ENCODE results near the gene TMPRSS6. TPM values are rescaled to one million over a fixed set of nuclear protein-coding genes. Genes with fewer than 3 reads are reported as not detected.

Gene TMPRSS6
- total and polyA plus RNA-seq, 4 donors, result 0.09 to 1.0 (median 0.69) TPM

DNA sequence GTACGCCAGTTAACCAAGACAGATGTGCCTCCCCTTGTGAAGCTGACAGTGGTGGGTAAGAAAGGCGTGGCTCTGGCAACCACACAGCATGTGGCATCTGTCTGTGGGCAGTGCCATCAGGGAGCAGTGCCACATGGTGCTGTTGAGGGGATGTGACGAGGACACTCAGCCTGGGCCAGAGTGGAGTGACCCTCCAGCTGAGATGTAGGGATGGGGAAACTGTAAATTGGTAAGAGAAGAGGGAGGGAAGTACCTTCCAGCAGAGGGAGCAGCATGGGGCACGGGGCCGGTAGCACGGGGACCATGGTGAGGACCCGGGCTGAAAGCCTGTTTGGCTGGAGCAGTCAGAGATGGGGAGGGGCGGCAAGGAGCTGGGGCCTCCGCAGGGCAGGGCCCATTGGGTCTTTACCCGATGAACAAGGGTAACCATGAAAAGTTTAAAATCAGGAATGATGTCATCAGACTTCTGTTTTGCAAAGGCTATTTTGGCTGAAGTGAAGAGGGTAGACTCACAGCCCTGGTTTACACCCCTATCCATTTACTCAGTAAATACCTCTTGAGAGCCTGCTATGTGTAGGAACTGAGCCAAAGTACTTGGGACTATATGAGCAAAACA is 10.4 kb downstream of the TMPRSS6 start:
- Histone ChIP-seq H3K36me3 (ENCODE audit: control insufficient read depth in 4 of 4, insufficient read depth in 4 of 4, low read length in 4 of 4) (no peaks in the 10 kb centered on the region), H3K4me1 (ENCODE audit: control insufficient read depth in 5 of 5, insufficient read depth in 5 of 5, low read length in 5 of 5) (peaks cover 0 to 8% (median 0%) of the 10 kb centered on the region in 5 donors), H3K27ac (ENCODE audit: low read depth in 1 of 2, low read length in 1 of 2) (peak overlapping the region in 1 of 2 donors; percentile 12), H3K27me3 (ENCODE audit: control insufficient read depth in 3 of 3, insufficient read depth in 3 of 3, low read length in 2 of 3) (peaks cover 0 to 5% (median 3%) of the 10 kb centered on the region in 3 donors), H3K4me3 (no peak overlapping the region), H3K9me3 (ENCODE audit: control insufficient read depth in 4 of 4, insufficient read depth in 3 of 4, low read length in 3 of 4) (no peaks in the 10 kb centered on the region), H3K9ac (ENCODE audit: insufficient read depth in 1 of 2, low read length in 2 of 2) (no peak overlapping the region)
- ATAC-seq (ENCODE audit: insufficient read depth, low FRiP score) (peak; percentile 31), DNase-seq (peak; percentile 37 to 68 (median 43))
- 48 to 49% methylated on average over 9 to 10 of the region's 10 CpGs for WGBS, 2 donors
- TF ChIP-seq, protein P1, sequence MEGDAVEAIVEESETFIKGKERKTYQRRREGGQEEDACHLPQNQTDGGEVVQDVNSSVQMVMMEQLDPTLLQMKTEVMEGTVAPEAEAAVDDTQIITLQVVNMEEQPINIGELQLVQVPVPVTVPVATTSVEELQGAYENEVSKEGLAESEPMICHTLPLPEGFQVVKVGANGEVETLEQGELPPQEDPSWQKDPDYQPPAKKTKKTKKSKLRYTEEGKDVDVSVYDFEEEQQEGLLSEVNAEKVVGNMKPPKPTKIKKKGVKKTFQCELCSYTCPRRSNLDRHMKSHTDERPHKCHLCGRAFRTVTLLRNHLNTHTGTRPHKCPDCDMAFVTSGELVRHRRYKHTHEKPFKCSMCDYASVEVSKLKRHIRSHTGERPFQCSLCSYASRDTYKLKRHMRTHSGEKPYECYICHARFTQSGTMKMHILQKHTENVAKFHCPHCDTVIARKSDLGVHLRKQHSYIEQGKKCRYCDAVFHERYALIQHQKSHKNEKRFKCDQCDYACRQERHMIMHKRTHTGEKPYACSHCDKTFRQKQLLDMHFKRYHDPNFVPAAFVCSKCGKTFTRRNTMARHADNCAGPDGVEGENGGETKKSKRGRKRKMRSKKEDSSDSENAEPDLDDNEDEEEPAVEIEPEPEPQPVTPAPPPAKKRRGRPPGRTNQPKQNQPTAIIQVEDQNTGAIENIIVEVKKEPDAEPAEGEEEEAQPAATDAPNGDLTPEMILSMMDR (IDR thresholded peaks at IDR 0.05; ENCODE audit: control extremely low read depth, extremely low read depth), result no peak

DNA sequence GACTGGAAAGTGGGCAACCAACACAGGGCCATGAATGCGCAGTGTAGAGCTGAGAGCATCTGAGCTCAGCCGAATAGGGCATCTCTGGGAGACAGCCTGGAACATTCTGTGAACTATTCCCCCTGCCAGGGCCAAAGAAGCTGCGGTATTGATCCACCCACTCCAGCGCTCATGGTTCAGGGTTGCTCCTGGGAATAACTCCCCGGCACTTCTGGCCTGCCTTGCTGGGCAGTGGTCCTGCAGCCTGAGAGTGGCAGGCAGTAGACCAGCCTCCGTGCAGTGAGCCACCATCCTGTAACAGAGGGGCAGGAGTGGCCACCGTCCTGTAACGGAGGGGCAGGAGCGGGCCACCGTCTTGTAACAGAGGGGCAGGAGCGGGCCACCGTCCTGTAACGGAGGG is 12.2 kb downstream of the TMPRSS6 start:
- 86 to 89% methylated on average over 12 to 13 of the region's 13 CpGs for WGBS, 2 donors
- DNase-seq (no peak), ATAC-seq (ENCODE audit: insufficient read depth, low FRiP score) (no peak)
- Histone ChIP-seq H3K9me3 (ENCODE audit: control insufficient read depth in 4 of 4, insufficient read depth in 3 of 4, low read length in 3 of 4) (no peaks in the 10 kb centered on the region), H3K4me3 (no peak overlapping the region), H3K36me3 (ENCODE audit: control insufficient read depth in 4 of 4, insufficient read depth in 4 of 4, low read length in 4 of 4) (no peaks in the 10 kb centered on the region), H3K9ac (ENCODE audit: insufficient read depth in 1 of 2, low read length in 2 of 2) (no peak overlapping the region), H3K4me1 (ENCODE audit: control insufficient read depth in 5 of 5, insufficient read depth in 5 of 5, low read length in 5 of 5) (peaks cover 0 to 8% (median 0%) of the 10 kb centered on the region in 5 donors), H3K27ac (ENCODE audit: low read depth in 1 of 2, low read length in 1 of 2) (no peak overlapping the region), H3K27me3 (ENCODE audit: control insufficient read depth in 3 of 3, insufficient read depth in 3 of 3, low read length in 2 of 3) (peaks cover 0 to 5% (median 3%) of the 10 kb centered on the region in 3 donors)
- TF ChIP-seq, protein P1 (IDR thresholded peaks at IDR 0.05; ENCODE audit: control extremely low read depth, extremely low read depth), result no peak

DNA sequence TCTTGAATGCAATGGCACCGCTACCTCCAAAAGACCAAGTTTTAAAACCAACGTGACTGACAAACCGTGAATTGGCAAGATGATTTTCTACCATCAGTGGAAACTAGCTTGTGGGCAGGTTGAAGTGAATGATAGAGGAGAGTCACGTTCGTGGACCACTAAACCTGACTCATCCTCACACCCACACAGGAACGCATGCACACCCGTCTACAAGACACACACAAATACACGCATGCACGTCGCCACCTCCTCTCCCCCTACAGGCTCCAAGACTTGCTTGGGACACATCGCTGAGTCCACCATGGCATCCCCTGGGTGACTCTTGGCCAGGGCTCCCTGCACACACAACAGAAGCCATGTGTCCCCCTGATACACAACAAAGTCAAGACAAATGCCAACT is 14.4 kb downstream of the TMPRSS6 start:
- H3K4me1 ChIP-seq (ENCODE audit: control insufficient read depth in 5 of 5, insufficient read depth in 5 of 5, low read length in 5 of 5), result peaks cover 0 to 7% (median 0%) of the 10 kb centered on the region in 5 donors
- H3K27ac ChIP-seq (ENCODE audit: low read depth in 1 of 2, low read length in 1 of 2), result no peak overlapping the region
- 82 to 91% methylated on average over 11 of the region's 11 CpGs for WGBS, 2 donors
- no peak overlapping the region for H3K9ac ChIP-seq (ENCODE audit: insufficient read depth in 1 of 2, low read length in 2 of 2)
- TF ChIP-seq, protein P1 (IDR thresholded peaks at IDR 0.05; ENCODE audit: control extremely low read depth, extremely low read depth), result no peak
- peaks cover 0 to 5% (median 3%) of the 10 kb centered on the region in 3 donors for H3K27me3 ChIP-seq (ENCODE audit: control insufficient read depth in 3 of 3, insufficient read depth in 3 of 3, low read length in 2 of 3)
- ATAC-seq (ENCODE audit: insufficient read depth, low FRiP score) (no peak), DNase-seq (no peak)
- H3K36me3 ChIP-seq (ENCODE audit: control insufficient read depth in 4 of 4, insufficient read depth in 4 of 4, low read length in 4 of 4), result no peaks in the 10 kb centered on the region
- H3K9me3 ChIP-seq (ENCODE audit: control insufficient read depth in 4 of 4, insufficient read depth in 3 of 4, low read length in 3 of 4), result no peaks in the 10 kb centered on the region
- no peak overlapping the region for H3K4me3 ChIP-seq
